WTC11 (cell line): ENCODE data around the gene TNNC2. TPM values are rescaled to one million over a fixed set of nuclear protein-coding genes. Genes with fewer than 3 reads are reported as not detected.

Source experiments
- ATAC-seq: fragments of 200-7000 bp; cut with Tn5 transposase; 2 replicates; pipeline ENCODE4 v1.10.0; 2021; ENCODE audit warnings: mild to moderate bottlenecking, moderate library complexity
- CTCF ChIA-PET: fragments of 300-600 bp; sonication (Branson Sonifier 250); formaldehyde crosslinking; loops from one replicate; lab custom pipeline; 2021; ENCODE audit warnings: antibody characterized with exemption; lab: Charles Lee
- POLR2A ChIA-PET: fragments of 350-600 bp; sonication (Branson Sonifier 250); formaldehyde crosslinking; loops from one replicate; lab custom pipeline; 2021; ENCODE audit warnings: antibody characterized with exemption; lab: Charles Lee
- DNase-seq: peaks from one replicate; pipeline ENCODE4 v3.0.0; 2021; ENCODE audit warnings: low spot score
- H3K27ac Mint-ChIP-seq: 2 replicates; pipeline ENCODE4 v1.8.0; 2021; ENCODE audit warnings: mixed read lengths
- H3K27me3 Mint-ChIP-seq: 2 replicates; pipeline ENCODE4 v1.8.0; 2021; ENCODE audit warnings: low read depth, mild to moderate bottlenecking, moderate library complexity, mixed read lengths
- H3K36me3 Mint-ChIP-seq: 2 replicates; pipeline ENCODE4 v1.8.0; 2021; ENCODE audit warnings: mixed read lengths
- H3K4me1 Mint-ChIP-seq: 2 replicates; pipeline ENCODE4 v1.8.0; 2022; ENCODE audit warnings: mixed read lengths
- H3K4me3 Mint-ChIP-seq: 2 replicates; pipeline ENCODE4 v1.8.0; 2021; ENCODE audit warnings: mild to moderate bottlenecking, moderate library complexity, mixed read lengths
- H3K9me3 Mint-ChIP-seq: 2 replicates; pipeline ENCODE4 v1.8.0; 2021; ENCODE audit warnings: mixed read lengths
- ELF4 ChIP-seq: sonication (generic); formaldehyde crosslinking; IDR thresholded peaks from 2 replicates; pipeline ENCODE4 v1.8.1; 2022; ENCODE audit warnings: low read depth, mild to moderate bottlenecking, moderate library complexity, missing genetic modification reagents
- ETV6 ChIP-seq: sonication (generic); formaldehyde crosslinking; IDR thresholded peaks from 2 replicates; pipeline ENCODE4 v1.8.1; 2022; ENCODE audit warnings: mild to moderate bottlenecking, missing genetic modification reagents
- GTF2I ChIP-seq: fragments of 250-450 bp; sonication (Bioruptor Pico); conservative IDR thresholded peaks from 2 replicates; pipeline ENCODE4 v1.4.0; 2021; ENCODE audit warnings: mild to moderate bottlenecking
- JUN ChIP-seq: sonication (generic); formaldehyde crosslinking; IDR thresholded peaks from 2 replicates; pipeline ENCODE4 v1.8.0; 2023; ENCODE audit warnings: mild to moderate bottlenecking, missing genetic modification reagents
- NFYB ChIP-seq: sonication (generic); formaldehyde crosslinking; conservative IDR thresholded peaks from 2 replicates; pipeline ENCODE4 v1.8.0; 2022; ENCODE audit warnings: low read depth, missing genetic modification reagents
- RELA ChIP-seq: sonication (generic); formaldehyde crosslinking; IDR thresholded peaks from 2 replicates; pipeline ENCODE4 v1.8.1; 2022; ENCODE audit warnings: missing genetic modification reagents, mild to moderate bottlenecking, borderline replicate concordance
- TCF7 ChIP-seq: sonication (generic); formaldehyde crosslinking; IDR thresholded peaks from 2 replicates; pipeline ENCODE4 v1.8.0; 2022; ENCODE audit warnings: mild to moderate bottlenecking, low read depth, missing genetic modification reagents, moderate library complexity
- ZBTB21 ChIP-seq: sonication (generic); formaldehyde crosslinking; IDR thresholded peaks from 2 replicates; pipeline ENCODE4 v1.8.1; 2023; ENCODE audit warnings: mild to moderate bottlenecking, missing genetic modification reagents, borderline replicate concordance
- ZNF396 ChIP-seq: fragments of 250-450 bp; sonication (Bioruptor Pico); IDR thresholded peaks from 2 replicates; pipeline ENCODE4 v1.8.0; 2021; ENCODE audit warnings: mild to moderate bottlenecking, moderate library complexity, borderline replicate concordance
- total RNA-seq: library from RNA; stranded (reverse); gene quantifications from 3 replicates; pipeline ENCODE4 v1.2.3, GENCODE V29; 2021
- TF ChIP-seq, protein P1 (sequence below): sonication (generic); formaldehyde crosslinking; IDR thresholded peaks from 2 replicates; pipeline ENCODE4 v1.8.1; 2023; ENCODE audit warnings: mild to moderate bottlenecking, missing genetic modification reagents
- TF ChIP-seq, protein P2 (sequence below): sonication (generic); formaldehyde crosslinking; IDR thresholded peaks from 2 replicates; pipeline ENCODE4 v1.8.1; 2022; ENCODE audit warnings: mild to moderate bottlenecking, missing genetic modification reagents, moderate library complexity, borderline replicate concordance
- TF ChIP-seq, protein P3 (sequence below): sonication (generic); formaldehyde crosslinking; IDR thresholded peaks from 2 replicates; pipeline ENCODE4 v1.8.0; 2023; ENCODE audit warnings: mild to moderate bottlenecking, missing genetic modification reagents
- TF ChIP-seq, protein P4 (sequence below): sonication (generic); formaldehyde crosslinking; IDR thresholded peaks from 2 replicates; pipeline ENCODE4 v1.8.1; 2022; ENCODE audit warnings: low read depth, missing genetic modification reagents, borderline replicate concordance
- TF ChIP-seq, protein P5 (sequence below): sonication (generic); formaldehyde crosslinking; IDR thresholded peaks from 2 replicates; pipeline ENCODE4 v1.8.1; 2023; ENCODE audit warnings: mild to moderate bottlenecking, missing genetic modification reagents, borderline replicate concordance
- TF ChIP-seq, protein P6 (sequence below): sonication (generic); formaldehyde crosslinking; IDR thresholded peaks from 2 replicates; pipeline ENCODE4 v1.8.0; 2022; ENCODE audit warnings: missing genetic modification reagents

The TNNC2 gene
- total RNA-seq, 1 experiment from 2014 or later: 3.0 TPM

DNA sequence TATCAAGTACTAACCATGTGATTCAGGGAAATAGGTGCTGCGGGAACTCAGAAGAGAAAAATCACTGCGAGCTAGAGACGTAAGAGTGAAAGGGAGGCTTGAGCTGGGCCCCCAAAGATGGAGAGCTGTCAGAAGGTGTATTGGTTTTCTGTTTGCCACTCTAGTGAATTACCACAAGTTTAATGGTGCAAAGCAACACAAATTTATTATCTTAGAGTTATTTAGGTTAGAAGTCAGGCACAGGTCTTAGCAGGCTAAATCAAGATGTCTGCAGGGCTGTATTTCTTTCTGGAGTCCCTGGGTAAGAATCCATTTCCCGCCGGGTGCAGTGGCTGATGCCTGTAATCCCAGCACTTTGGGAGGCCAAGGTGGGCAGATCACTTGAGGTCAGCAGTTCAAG is 32.8 kb upstream of the TNNC2 start:
- TF ChIP-seq, protein P1, sequence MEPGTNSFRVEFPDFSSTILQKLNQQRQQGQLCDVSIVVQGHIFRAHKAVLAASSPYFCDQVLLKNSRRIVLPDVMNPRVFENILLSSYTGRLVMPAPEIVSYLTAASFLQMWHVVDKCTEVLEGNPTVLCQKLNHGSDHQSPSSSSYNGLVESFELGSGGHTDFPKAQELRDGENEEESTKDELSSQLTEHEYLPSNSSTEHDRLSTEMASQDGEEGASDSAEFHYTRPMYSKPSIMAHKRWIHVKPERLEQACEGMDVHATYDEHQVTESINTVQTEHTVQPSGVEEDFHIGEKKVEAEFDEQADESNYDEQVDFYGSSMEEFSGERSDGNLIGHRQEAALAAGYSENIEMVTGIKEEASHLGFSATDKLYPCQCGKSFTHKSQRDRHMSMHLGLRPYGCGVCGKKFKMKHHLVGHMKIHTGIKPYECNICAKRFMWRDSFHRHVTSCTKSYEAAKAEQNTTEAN (CRISPR knock-in tag): no peak
- TF ChIP-seq, protein P2, sequence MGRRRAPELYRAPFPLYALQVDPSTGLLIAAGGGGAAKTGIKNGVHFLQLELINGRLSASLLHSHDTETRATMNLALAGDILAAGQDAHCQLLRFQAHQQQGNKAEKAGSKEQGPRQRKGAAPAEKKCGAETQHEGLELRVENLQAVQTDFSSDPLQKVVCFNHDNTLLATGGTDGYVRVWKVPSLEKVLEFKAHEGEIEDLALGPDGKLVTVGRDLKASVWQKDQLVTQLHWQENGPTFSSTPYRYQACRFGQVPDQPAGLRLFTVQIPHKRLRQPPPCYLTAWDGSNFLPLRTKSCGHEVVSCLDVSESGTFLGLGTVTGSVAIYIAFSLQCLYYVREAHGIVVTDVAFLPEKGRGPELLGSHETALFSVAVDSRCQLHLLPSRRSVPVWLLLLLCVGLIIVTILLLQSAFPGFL (CRISPR knock-in tag): no peak
- TF ChIP-seq RELA (CRISPR knock-in tag): no peak
- Mint-ChIP-seq H3K27me3 (no peaks in the 10 kb centered on the region), H3K9me3 (no peaks in the 10 kb centered on the region), H3K36me3 (no peaks in the 10 kb centered on the region), H3K4me1 (peaks cover 36% of the 10 kb centered on the region), H3K4me3 (no peak overlapping the region), H3K27ac (no peak overlapping the region; the same call in 1 of the 2 replicates)
- CTCF ChIA-PET: interaction anchor here (0.7 kb wide), 2 partner anchors 47 to 88 kb away, joined by 4 read pairs; no protein-coding TSS in a partner anchor
- POLR2A ChIA-PET: interaction anchor here (0.7 kb wide), 1 partner anchor 21 kb away, joined by 8 read pairs; no protein-coding TSS in a partner anchor
- ATAC-seq (no peak), DNase-seq (no peak)

DNA sequence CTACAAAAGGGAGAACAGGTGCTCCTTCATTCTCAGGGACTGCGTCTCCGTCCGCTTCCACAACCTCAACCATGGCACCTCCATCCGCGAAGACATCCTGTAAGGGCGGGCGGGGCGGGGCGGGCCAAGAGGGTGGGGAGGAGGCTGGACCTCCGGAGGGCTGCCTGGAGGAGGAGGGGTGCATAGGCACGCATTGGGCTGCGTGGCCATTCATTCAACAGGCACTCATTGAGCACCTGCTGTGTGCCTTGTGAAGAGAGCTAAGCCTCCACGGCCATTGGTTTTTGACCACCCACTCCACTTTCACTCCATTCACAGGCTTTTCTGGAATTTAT is 30.7 kb upstream of the TNNC2 start:
- no peak for TF ChIP-seq ETV6 (CRISPR knock-in tag)
- no peak for TF ChIP-seq TCF7
- TF ChIP-seq ZNF396 (CRISPR knock-in tag): no peak
- TF ChIP-seq NFYB: no peak
- TF ChIP-seq JUN: no peak
- TF ChIP-seq, protein P3, sequence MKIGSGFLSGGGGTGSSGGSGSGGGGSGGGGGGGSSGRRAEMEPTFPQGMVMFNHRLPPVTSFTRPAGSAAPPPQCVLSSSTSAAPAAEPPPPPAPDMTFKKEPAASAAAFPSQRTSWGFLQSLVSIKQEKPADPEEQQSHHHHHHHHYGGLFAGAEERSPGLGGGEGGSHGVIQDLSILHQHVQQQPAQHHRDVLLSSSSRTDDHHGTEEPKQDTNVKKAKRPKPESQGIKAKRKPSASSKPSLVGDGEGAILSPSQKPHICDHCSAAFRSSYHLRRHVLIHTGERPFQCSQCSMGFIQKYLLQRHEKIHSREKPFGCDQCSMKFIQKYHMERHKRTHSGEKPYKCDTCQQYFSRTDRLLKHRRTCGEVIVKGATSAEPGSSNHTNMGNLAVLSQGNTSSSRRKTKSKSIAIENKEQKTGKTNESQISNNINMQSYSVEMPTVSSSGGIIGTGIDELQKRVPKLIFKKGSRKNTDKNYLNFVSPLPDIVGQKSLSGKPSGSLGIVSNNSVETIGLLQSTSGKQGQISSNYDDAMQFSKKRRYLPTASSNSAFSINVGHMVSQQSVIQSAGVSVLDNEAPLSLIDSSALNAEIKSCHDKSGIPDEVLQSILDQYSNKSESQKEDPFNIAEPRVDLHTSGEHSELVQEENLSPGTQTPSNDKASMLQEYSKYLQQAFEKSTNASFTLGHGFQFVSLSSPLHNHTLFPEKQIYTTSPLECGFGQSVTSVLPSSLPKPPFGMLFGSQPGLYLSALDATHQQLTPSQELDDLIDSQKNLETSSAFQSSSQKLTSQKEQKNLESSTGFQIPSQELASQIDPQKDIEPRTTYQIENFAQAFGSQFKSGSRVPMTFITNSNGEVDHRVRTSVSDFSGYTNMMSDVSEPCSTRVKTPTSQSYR (CRISPR knock-in tag): no peak
- TF ChIP-seq ELF4 (CRISPR knock-in tag): no peak
- no peak for TF ChIP-seq ZBTB21 (CRISPR knock-in tag)
- TF ChIP-seq, protein P4, sequence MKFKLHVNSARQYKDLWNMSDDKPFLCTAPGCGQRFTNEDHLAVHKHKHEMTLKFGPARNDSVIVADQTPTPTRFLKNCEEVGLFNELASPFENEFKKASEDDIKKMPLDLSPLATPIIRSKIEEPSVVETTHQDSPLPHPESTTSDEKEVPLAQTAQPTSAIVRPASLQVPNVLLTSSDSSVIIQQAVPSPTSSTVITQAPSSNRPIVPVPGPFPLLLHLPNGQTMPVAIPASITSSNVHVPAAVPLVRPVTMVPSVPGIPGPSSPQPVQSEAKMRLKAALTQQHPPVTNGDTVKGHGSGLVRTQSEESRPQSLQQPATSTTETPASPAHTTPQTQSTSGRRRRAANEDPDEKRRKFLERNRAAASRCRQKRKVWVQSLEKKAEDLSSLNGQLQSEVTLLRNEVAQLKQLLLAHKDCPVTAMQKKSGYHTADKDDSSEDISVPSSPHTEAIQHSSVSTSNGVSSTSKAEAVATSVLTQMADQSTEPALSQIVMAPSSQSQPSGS (CRISPR knock-in tag): no peak
- TF ChIP-seq GTF2I (CRISPR knock-in tag): no peak
- TF ChIP-seq, protein P5, sequence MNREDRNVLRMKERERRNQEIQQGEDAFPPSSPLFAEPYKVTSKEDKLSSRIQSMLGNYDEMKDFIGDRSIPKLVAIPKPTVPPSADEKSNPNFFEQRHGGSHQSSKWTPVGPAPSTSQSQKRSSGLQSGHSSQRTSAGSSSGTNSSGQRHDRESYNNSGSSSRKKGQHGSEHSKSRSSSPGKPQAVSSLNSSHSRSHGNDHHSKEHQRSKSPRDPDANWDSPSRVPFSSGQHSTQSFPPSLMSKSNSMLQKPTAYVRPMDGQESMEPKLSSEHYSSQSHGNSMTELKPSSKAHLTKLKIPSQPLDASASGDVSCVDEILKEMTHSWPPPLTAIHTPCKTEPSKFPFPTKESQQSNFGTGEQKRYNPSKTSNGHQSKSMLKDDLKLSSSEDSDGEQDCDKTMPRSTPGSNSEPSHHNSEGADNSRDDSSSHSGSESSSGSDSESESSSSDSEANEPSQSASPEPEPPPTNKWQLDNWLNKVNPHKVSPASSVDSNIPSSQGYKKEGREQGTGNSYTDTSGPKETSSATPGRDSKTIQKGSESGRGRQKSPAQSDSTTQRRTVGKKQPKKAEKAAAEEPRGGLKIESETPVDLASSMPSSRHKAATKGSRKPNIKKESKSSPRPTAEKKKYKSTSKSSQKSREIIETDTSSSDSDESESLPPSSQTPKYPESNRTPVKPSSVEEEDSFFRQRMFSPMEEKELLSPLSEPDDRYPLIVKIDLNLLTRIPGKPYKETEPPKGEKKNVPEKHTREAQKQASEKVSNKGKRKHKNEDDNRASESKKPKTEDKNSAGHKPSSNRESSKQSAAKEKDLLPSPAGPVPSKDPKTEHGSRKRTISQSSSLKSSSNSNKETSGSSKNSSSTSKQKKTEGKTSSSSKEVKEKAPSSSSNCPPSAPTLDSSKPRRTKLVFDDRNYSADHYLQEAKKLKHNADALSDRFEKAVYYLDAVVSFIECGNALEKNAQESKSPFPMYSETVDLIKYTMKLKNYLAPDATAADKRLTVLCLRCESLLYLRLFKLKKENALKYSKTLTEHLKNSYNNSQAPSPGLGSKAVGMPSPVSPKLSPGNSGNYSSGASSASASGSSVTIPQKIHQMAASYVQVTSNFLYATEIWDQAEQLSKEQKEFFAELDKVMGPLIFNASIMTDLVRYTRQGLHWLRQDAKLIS (CRISPR knock-in tag): no peak
- TF ChIP-seq, protein P6, sequence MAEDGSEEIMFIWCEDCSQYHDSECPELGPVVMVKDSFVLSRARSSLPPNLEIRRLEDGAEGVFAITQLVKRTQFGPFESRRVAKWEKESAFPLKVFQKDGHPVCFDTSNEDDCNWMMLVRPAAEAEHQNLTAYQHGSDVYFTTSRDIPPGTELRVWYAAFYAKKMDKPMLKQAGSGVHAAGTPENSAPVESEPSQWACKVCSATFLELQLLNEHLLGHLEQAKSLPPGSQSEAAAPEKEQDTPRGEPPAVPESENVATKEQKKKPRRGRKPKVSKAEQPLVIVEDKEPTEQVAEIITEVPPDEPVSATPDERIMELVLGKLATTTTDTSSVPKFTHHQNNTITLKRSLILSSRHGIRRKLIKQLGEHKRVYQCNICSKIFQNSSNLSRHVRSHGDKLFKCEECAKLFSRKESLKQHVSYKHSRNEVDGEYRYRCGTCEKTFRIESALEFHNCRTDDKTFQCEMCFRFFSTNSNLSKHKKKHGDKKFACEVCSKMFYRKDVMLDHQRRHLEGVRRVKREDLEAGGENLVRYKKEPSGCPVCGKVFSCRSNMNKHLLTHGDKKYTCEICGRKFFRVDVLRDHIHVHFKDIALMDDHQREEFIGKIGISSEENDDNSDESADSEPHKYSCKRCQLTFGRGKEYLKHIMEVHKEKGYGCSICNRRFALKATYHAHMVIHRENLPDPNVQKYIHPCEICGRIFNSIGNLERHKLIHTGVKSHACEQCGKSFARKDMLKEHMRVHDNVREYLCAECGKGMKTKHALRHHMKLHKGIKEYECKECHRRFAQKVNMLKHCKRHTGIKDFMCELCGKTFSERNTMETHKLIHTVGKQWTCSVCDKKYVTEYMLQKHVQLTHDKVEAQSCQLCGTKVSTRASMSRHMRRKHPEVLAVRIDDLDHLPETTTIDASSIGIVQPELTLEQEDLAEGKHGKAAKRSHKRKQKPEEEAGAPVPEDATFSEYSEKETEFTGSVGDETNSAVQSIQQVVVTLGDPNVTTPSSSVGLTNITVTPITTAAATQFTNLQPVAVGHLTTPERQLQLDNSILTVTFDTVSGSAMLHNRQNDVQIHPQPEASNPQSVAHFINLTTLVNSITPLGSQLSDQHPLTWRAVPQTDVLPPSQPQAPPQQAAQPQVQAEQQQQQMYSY: no peak
- Mint-ChIP-seq H3K27ac (peak overlapping the region; percentile 95), H3K9me3 (no peaks in the 10 kb centered on the region), H3K27me3 (no peaks in the 10 kb centered on the region), H3K36me3 (0 out of 2 replicates have a peak, but pooled peaks cover 4% of the 10 kb centered on the region), H3K4me1 (peaks cover 56% of the 10 kb centered on the region), H3K4me3 (peak overlapping the region; percentile 92)
- peak; percentile 38 for ATAC-seq
- DNase-seq: peak; percentile 55
- POLR2A ChIA-PET: interaction anchor here (1.0 kb wide), 1 partner anchor 24 kb away, joined by 4 read pairs; no protein-coding TSS in a partner anchor
- CTCF ChIA-PET: interaction anchor here (0.6 to 2.5 kb wide), 7 partner anchors 13 to 154 kb away, joined by 3 to 12 read pairs (median 4); partner anchors contain the start of gene PCIF1
